ENCODE results near the gene CCNYL1. TPM values are rescaled to one million over a fixed set of nuclear protein-coding genes. Genes with fewer than 3 reads are reported as not detected.
A peak's percentile ranks its signal among the peaks of the same experiment; 100 is the strongest.

CCNYL1 gene
- polyA plus RNA-seq, 1 of the 3 experiments (the other 2 are of a cell fraction), result 8.7 TPM

DNA sequence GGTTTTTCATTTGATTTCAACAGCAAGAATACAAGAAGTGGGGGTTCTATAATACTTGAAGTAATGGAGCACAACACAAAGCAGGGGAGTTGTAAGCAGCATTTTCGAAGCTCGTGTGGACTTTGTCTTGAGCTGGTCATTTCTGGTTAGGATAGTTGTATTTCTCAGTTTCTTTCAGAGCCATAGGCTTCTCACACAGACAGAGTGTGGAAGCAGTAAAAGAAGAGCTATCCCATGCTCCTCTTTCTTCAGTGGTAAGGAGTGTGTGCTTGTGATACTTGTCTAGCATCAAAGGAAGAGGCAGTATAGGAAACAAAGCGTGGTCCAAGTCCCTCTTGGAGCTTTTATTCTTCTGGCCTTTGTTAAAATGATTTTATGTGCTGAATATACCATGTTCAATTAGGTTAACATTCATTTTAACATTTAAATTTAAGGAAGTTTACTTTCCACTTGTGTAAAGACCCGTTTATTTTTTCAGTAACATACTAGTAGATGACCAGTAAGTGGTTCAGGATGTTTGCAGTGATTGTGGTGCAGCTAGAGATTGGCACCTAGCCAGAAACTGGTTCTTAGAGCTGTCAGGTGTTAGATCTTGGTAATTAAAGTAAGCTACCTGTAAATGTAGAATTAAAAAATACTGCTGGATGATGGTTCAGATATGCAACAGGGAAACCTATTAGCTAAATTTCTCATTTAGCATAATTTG, 14.6 kb downstream of the CCNYL1 start:
- no peak overlapping the region for H2AFZ ChIP-seq (ENCODE audit: low read depth)
- no peaks in the 10 kb centered on the region for H3K27me3 ChIP-seq (ENCODE audit: insufficient read depth)
- TF ChIP-seq NFIC (IDR thresholded peaks at IDR 0.05; ENCODE audit: borderline replicate concordance) (peak; percentile 42), FOXJ3 (CRISPR knock-in tag; IDR thresholded peaks at IDR 0.05) (no peak)
- CTCF ChIA-PET, result interaction anchor here (1.0 to 5.9 kb wide), 5 partner anchors 8 to 1032 kb away, joined by 4 to 33 read pairs (median 6); partner anchors contain the start of gene METTL21A
- WGBS (ENCODE audit: low lambda C conversion rate), result 79% methylated on average over 4 of the region's 4 CpGs
- no peaks in the 10 kb centered on the region for H3K9me3 ChIP-seq
- peaks cover 0 to 27% of the 10 kb centered on the region in 2 experiments; a peak in 1 of 4 replicates for H3K4me1 ChIP-seq (ENCODE audit: control insufficient read depth in 1 of 2, insufficient read depth in 2 of 2, low read depth in 1 of 2, low read length in 1 of 2)
- DNase-seq, result peak; percentile 23
- H3K9me2 ChIP-seq, result no peaks in the 10 kb centered on the region
- no peak overlapping the region for H3K4me2 ChIP-seq
- H3K36me3 ChIP-seq (replicated peaks in 1 of 2; ENCODE audit: control insufficient read depth in 1 of 2, insufficient read depth in 2 of 2, low read length in 1 of 2), result peaks cover 0 to 10% of the 10 kb centered on the region in 2 experiments
- no peak overlapping the region for H3K27ac ChIP-seq (ENCODE audit: low read depth in 2 of 2, low read length in 1 of 2)
- H4K20me1 ChIP-seq (ENCODE audit: insufficient read depth), result no peaks in the 10 kb centered on the region
- H3F3A ChIP-seq (replicated peaks; ENCODE audit: insufficient read depth), result peaks cover 35% of the 10 kb centered on the region
- peaks cover 39% of the 10 kb centered on the region for H3K79me2 ChIP-seq (ENCODE audit: insufficient read depth)
- H3K9ac ChIP-seq, result no peak overlapping the region
- POLR2A ChIA-PET, result no interaction called here
- no peak overlapping the region for H3K4me3 ChIP-seq (ENCODE audit: low read depth in 2 of 2, low read length in 1 of 2)

DNA sequence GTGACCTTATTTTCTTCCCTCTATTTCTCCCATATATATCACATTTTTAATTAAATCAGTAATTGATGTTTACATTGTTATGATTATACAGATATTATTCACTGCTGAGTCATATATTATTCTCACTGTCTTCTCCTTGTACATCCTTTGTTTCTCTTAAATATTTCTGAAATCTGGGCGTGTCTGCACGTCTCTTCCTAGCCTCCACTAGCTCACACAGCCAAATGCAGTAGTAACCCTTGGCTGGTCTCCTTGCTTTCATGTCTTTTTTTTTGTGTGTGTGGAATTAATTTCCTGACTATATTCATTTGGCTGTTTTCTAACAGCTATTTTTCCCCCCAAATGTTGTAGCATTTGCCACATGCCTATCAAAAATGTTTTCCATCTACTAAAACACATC, 15.8 kb downstream of the CCNYL1 start:
- peak overlapping the region in 1 of 2 experiments; percentile 45; a peak in 2 of 4 replicates for H3K27ac ChIP-seq (ENCODE audit: low read depth in 2 of 2, low read length in 1 of 2)
- TF ChIP-seq EP300 (IDR thresholded peaks at IDR 0.05; ENCODE audit: borderline replicate concordance in 1 of 2, low read depth in 1 of 2, low read length in 1 of 2) (0 out of 4 replicates have a peak, but pooled peaks of 1 of the 2 experiments have one; percentile 13), FOSL2 (IDR thresholded peaks at IDR 0.05; ENCODE audit: borderline replicate concordance, low read depth) (peak; percentile 14; the same call in 1 of the 2 replicates), TEAD4 (IDR thresholded peaks at IDR 0.05; ENCODE audit: borderline replicate concordance, insufficient read depth) (no peak), MEF2A (IDR thresholded peaks at IDR 0.05; ENCODE audit: borderline replicate concordance, low read depth) (no peak)
- TF ChIP-seq, protein P1, sequence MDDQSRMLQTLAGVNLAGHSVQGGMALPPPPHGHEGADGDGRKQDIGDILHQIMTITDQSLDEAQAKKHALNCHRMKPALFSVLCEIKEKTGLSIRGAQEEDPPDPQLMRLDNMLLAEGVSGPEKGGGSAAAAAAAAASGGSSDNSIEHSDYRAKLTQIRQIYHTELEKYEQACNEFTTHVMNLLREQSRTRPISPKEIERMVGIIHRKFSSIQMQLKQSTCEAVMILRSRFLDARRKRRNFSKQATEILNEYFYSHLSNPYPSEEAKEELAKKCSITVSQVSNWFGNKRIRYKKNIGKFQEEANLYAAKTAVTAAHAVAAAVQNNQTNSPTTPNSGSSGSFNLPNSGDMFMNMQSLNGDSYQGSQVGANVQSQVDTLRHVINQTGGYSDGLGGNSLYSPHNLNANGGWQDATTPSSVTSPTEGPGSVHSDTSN (IDR thresholded peaks at IDR 0.05), result 0 out of 2 replicates have a peak, but pooled peaks have one; percentile 17
- CTCF ChIA-PET, result interaction anchor here (1.6 to 5.9 kb wide), 2 partner anchors 19 to 1033 kb away, joined by 4 to 33 read pairs; no protein-coding TSS in a partner anchor
- H3K4me1 ChIP-seq (ENCODE audit: control insufficient read depth in 1 of 2, insufficient read depth in 2 of 2, low read depth in 1 of 2, low read length in 1 of 2), result peaks cover 0 to 25% of the 10 kb centered on the region in 2 experiments; a peak in 1 of 4 replicates
- POLR2A ChIA-PET, result no interaction called here
- H3K9me2 ChIP-seq, result no peaks in the 10 kb centered on the region
- H2AFZ ChIP-seq (ENCODE audit: low read depth), result 0 out of 2 replicates have a peak overlapping the region, but pooled peaks have one; percentile 2
- peaks cover 35% of the 10 kb centered on the region for H3F3A ChIP-seq (replicated peaks; ENCODE audit: insufficient read depth)
- DNase-seq, result no peak
- H4K20me1 ChIP-seq (ENCODE audit: insufficient read depth), result no peaks in the 10 kb centered on the region
- no peaks in the 10 kb centered on the region for H3K9me3 ChIP-seq
- 31% methylated on average over 2 of the region's 2 CpGs for WGBS (ENCODE audit: low lambda C conversion rate)
- 0 out of 2 replicates have a peak overlapping the region, but pooled peaks have one; percentile 19 for H3K9ac ChIP-seq
- H3K79me2 ChIP-seq (ENCODE audit: insufficient read depth), result peaks cover 27% of the 10 kb centered on the region
- H3K4me2 ChIP-seq, result peak overlapping the region; percentile 3; the same call in 1 of the 2 replicates
- peaks cover 0 to 16% of the 10 kb centered on the region in 2 experiments for H3K36me3 ChIP-seq (replicated peaks in 1 of 2; ENCODE audit: control insufficient read depth in 1 of 2, insufficient read depth in 2 of 2, low read length in 1 of 2)
- no peak overlapping the region for H3K4me3 ChIP-seq (ENCODE audit: low read depth in 2 of 2, low read length in 1 of 2)
- no peaks in the 10 kb centered on the region for H3K27me3 ChIP-seq (ENCODE audit: insufficient read depth)

DNA sequence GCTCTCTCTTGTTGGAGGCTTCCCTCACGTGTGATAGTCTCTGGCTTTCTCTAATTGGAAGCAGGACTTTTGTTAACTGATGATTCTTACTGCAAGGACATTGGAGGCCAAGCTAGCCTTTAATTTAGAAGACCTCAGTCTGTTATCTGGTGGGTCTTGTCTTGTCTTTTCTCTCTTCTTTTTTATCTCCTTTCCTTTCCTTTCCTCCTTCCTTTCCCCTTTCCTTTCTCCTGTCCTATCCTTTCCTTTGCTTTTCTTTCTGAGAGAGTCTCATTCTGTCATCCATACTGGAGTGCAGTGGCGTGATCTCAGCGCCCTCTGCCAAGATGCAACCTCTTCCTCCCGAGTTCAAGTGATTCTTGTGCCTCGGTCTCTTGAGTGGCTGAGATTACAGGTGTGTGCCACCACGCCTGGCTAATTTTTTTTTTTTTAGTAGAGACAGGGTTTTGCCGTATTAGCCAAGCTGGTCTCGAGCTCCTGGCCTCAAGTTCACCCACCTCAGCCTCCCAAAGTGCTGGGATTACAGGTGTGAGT, 18.1 kb downstream of the CCNYL1 start:
- Histone ChIP-seq H3K4me3 (ENCODE audit: low read depth in 2 of 2, low read length in 1 of 2) (no peak overlapping the region), H3K36me3 (replicated peaks in 1 of 2; ENCODE audit: control insufficient read depth in 1 of 2, insufficient read depth in 2 of 2, low read length in 1 of 2) (peaks cover 7 to 16% of the 10 kb centered on the region in 2 experiments), H3K9me3 (no peaks in the 10 kb centered on the region), H4K20me1 (ENCODE audit: insufficient read depth) (no peaks in the 10 kb centered on the region), H2AFZ (ENCODE audit: low read depth) (no peak overlapping the region), H3K4me2 (no peak overlapping the region), H3K4me1 (ENCODE audit: control insufficient read depth in 1 of 2, insufficient read depth in 2 of 2, low read depth in 1 of 2, low read length in 1 of 2) (peaks cover 0 to 11% of the 10 kb centered on the region in 2 experiments; a peak in 1 of 4 replicates), H3K27ac (ENCODE audit: low read depth in 2 of 2, low read length in 1 of 2) (no peak overlapping the region), H3K27me3 (ENCODE audit: insufficient read depth) (no peaks in the 10 kb centered on the region), H3K79me2 (ENCODE audit: insufficient read depth) (peaks cover 12% of the 10 kb centered on the region; the same call in 1 of the 2 replicates), H3K9ac (no peak overlapping the region), H3K9me2 (no peaks in the 10 kb centered on the region), H3F3A (replicated peaks; ENCODE audit: insufficient read depth) (peaks cover 23% of the 10 kb centered on the region)
- no peak for DNase-seq
- TF ChIP-seq GATA2 (CRISPR knock-in tag; IDR thresholded peaks at IDR 0.05) (no peak), CHD2 (IDR thresholded peaks at IDR 0.05; ENCODE audit: low read length, partially characterized antibody) (no peak), EZH2phosphoT487 (IDR thresholded peaks at IDR 0.05; ENCODE audit: borderline replicate concordance, low read depth) (no peak), FOXJ3 (CRISPR knock-in tag; IDR thresholded peaks at IDR 0.05) (no peak), RCOR1 (IDR thresholded peaks at IDR 0.05; ENCODE audit: low read length) (no peak), TEAD4 (IDR thresholded peaks at IDR 0.05; ENCODE audit: borderline replicate concordance, insufficient read depth) (no peak)
- TF ChIP-seq, protein P2, sequence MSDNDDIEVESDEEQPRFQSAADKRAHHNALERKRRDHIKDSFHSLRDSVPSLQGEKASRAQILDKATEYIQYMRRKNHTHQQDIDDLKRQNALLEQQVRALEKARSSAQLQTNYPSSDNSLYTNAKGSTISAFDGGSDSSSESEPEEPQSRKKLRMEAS (IDR thresholded peaks at IDR 0.05; ENCODE audit: low read depth), result no peak
- POLR2A ChIA-PET, result no interaction called here
- WGBS (ENCODE audit: low lambda C conversion rate), result 95% methylated on average over 8 of the region's 8 CpGs
- CTCF ChIA-PET, result interaction anchor here (5.9 kb wide), 1 partner anchor 17 kb away, joined by 33 read pairs; no protein-coding TSS in a partner anchor

Data from SK-N-SH (cell line).